ENCODE measurements around the gene B3GNT3.

Gene B3GNT3

DNA sequence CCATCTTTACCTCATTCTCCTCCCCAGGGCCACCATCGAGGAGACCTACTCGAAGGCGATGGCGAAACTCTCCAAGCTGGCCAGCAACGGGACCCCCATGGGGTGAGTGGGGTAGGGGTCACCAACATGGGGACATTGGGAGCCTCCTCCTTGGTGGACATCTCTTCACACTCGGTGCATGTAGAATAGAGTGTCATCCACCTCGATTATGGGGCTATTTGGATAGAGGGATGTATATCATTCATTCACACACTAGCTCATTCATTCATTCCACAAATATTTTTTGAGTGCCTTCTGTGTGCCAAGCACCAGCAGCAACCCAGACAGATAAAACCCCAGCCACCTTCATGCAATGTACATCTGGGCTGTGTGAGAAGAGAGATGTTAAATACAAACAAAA, 30.6 kb upstream of the B3GNT3 start:
- no peak for DNase-seq
- Histone ChIP-seq H3K27ac (ENCODE audit: low read length) (no peak overlapping the region), H3K9me3 (replicated peaks; ENCODE audit: insufficient read depth, low read length) (no peaks in the 10 kb centered on the region), H3K4me3 (ENCODE audit: low read length) (no peak overlapping the region), H3K9ac (ENCODE audit: low read length) (no peak overlapping the region), H3K36me3 (replicated peaks; ENCODE audit: insufficient read depth, low read length) (no peaks in the 10 kb centered on the region), H3K79me2 (ENCODE audit: low read length) (no peaks in the 10 kb centered on the region), H3K9me2 (replicated peaks; ENCODE audit: insufficient read depth, low read length) (no peaks in the 10 kb centered on the region), H3K4me1 (ENCODE audit: low read length) (no peaks in the 10 kb centered on the region), H3K4me2 (ENCODE audit: low read depth, low read length) (no peak overlapping the region), H4K20me1 (ENCODE audit: insufficient read depth, low read length) (no peaks in the 10 kb centered on the region), H3K27me3 (replicated peaks; ENCODE audit: insufficient read depth, low read length) (no peaks in the 10 kb centered on the region), H2AFZ (ENCODE audit: low read length) (no peak overlapping the region), H3F3A (ENCODE audit: insufficient read depth, low read length) (no peaks in the 10 kb centered on the region)
- TF ChIP-seq EZH2phosphoT487 (IDR thresholded peaks at IDR 0.05; ENCODE audit: low read length), result no peak
- TF ChIP-seq CTCF (IDR thresholded peaks at IDR 0.05; ENCODE audit: low read length), result no peak
- no peak for TF ChIP-seq EZH2 (optimal IDR thresholded peaks at IDR 0.05; ENCODE audit: low read depth, low read length)

DNA sequence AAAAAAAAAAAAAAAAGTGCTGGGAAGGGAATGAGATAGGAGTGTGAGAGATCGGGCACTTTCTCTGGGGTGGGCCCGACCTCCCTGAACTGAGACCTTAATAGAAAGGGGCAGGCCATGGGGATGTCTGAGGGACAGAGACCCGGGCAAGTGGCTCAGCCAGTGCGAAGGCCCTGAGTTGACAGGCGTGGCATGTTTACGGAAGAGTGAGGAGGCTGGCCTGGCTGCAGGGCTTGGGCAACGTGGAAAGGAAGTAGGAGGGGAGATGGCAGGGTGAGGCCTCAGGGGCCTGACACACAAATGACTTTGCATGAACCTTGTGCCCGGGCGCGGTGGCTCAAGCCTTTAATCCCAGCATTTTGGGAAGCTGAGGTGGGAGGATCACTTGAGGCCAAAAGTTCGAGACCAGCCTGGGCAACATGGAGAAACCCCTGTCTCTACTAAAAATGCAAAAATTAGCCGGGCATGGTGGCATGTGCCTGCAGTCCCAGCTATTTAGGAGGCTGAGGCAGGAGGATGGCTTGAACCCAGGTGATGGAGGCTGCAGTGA, 29.8 kb upstream of the B3GNT3 start:
- Histone ChIP-seq H3K4me3 (ENCODE audit: low read length) (no peak overlapping the region), H3K9me2 (replicated peaks; ENCODE audit: insufficient read depth, low read length) (no peaks in the 10 kb centered on the region), H3K4me1 (ENCODE audit: low read length) (no peaks in the 10 kb centered on the region), H3F3A (ENCODE audit: insufficient read depth, low read length) (no peaks in the 10 kb centered on the region), H3K27me3 (replicated peaks; ENCODE audit: insufficient read depth, low read length) (no peaks in the 10 kb centered on the region), H4K20me1 (ENCODE audit: insufficient read depth, low read length) (no peaks in the 10 kb centered on the region), H3K9ac (ENCODE audit: low read length) (no peak overlapping the region), H2AFZ (ENCODE audit: low read length) (no peak overlapping the region), H3K36me3 (replicated peaks; ENCODE audit: insufficient read depth, low read length) (no peaks in the 10 kb centered on the region), H3K79me2 (ENCODE audit: low read length) (no peaks in the 10 kb centered on the region), H3K9me3 (replicated peaks; ENCODE audit: insufficient read depth, low read length) (no peaks in the 10 kb centered on the region), H3K4me2 (ENCODE audit: low read depth, low read length) (no peak overlapping the region), H3K27ac (ENCODE audit: low read length) (no peak overlapping the region)
- TF ChIP-seq CTCF (IDR thresholded peaks at IDR 0.05; ENCODE audit: low read length) (no peak), EZH2phosphoT487 (IDR thresholded peaks at IDR 0.05; ENCODE audit: low read length) (no peak), EZH2 (optimal IDR thresholded peaks at IDR 0.05; ENCODE audit: low read depth, low read length) (no peak)
- DNase-seq, result no peak

DNA sequence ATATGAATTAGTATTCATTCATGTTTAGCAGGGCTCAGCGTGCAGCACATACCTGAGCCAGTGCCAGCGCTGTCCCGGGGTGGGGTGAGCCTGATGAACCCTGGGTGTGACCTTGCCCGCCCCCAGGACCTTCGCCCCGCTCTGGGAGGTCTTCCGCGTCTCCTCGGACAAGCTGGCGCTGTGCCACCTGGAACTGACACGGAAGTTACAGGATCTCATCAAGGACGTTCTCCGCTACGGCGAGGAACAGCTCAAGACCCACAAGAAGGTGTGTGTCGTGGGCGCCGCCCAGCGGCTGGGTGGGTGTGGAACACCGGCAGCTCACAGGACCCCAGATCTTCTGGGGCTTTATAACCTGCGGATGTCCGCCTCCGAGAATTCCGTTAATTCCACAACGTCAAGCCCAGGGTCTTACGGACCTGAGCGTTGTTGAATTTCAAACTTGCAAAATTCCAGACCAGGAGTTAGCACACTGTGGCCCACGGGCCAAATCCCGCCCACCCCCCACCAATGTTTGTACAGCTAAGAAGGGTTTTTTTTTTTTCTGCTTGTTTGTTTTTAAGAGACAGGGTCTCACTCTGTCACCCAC, 28.3 kb upstream of the B3GNT3 start:
- Histone ChIP-seq H3K27ac (ENCODE audit: low read length) (no peak overlapping the region), H3K9ac (ENCODE audit: low read length) (no peak overlapping the region), H3K36me3 (replicated peaks; ENCODE audit: insufficient read depth, low read length) (no peaks in the 10 kb centered on the region), H3K79me2 (ENCODE audit: low read length) (no peaks in the 10 kb centered on the region), H3F3A (ENCODE audit: insufficient read depth, low read length) (no peaks in the 10 kb centered on the region), H3K4me3 (ENCODE audit: low read length) (no peak overlapping the region), H3K27me3 (replicated peaks; ENCODE audit: insufficient read depth, low read length) (no peaks in the 10 kb centered on the region), H3K9me3 (replicated peaks; ENCODE audit: insufficient read depth, low read length) (no peaks in the 10 kb centered on the region), H3K4me1 (ENCODE audit: low read length) (no peaks in the 10 kb centered on the region), H2AFZ (ENCODE audit: low read length) (no peak overlapping the region), H4K20me1 (ENCODE audit: insufficient read depth, low read length) (no peaks in the 10 kb centered on the region), H3K4me2 (ENCODE audit: low read depth, low read length) (no peak overlapping the region), H3K9me2 (replicated peaks; ENCODE audit: insufficient read depth, low read length) (no peaks in the 10 kb centered on the region)
- TF ChIP-seq CTCF (IDR thresholded peaks at IDR 0.05; ENCODE audit: low read length), result 0 out of 2 replicates have a peak, but pooled peaks have one; percentile 19
- no peak for TF ChIP-seq EZH2phosphoT487 (IDR thresholded peaks at IDR 0.05; ENCODE audit: low read length)
- no peak for DNase-seq

Measured in MM.1S (cell line).